Kidney tubule cell (primary cell): ENCODE measurements around the gene PHC3.
"Not testable (repeated sequence)": the region's sequence is repeated elsewhere in the genome, so short reads cannot be mapped to it uniquely, and the experiment has no call there.

Experiments used
- DNase-seq: peaks from one replicate; pipeline ENCODE4 v3.0.0-alpha.2; 2018; ENCODE audit warnings: low spot score

The PHC3 gene

DNA sequence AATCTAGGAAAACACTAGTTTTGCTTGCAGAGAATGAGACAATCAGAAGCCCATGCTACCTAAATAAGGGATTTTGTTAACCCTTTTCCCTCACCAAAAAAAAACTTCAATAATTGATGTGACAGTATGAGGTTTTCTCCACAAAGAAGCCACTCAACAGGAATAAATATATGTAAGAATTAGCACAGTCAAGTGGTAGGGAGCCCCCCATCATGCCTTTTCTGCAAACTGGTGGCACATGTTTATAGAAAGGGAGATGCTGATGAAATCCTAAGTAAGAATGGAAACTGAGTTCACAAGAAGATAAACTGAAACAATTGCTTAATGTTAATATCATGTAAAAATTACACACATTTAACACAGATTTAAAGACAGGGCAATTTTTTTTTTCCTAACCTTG is 51.0 kb downstream of the PHC3 start:
- no peak for DNase-seq

DNA sequence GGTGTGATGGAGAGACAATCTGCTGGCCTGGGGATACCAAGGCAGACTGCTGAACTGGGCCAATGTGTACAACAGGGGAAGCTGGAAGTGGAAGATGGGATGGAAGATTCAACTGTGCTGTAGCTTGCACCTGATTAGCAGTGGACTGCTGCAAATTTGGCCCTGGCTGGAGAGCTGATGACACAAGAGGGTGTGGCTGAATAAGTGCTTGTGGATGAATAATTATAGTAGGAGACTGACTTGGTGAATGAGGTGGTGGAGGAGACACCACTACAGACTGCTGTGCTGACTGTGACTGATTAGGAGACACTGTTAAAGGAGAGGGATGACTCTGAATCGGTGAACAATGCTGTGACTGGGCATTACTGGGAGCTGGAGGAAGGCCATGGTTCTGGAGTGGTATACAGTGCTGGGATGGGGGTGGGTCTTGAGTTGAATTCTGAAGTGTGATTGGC is 52.5 kb downstream of the PHC3 start:
- DNase-seq, result peak; percentile 53

DNA sequence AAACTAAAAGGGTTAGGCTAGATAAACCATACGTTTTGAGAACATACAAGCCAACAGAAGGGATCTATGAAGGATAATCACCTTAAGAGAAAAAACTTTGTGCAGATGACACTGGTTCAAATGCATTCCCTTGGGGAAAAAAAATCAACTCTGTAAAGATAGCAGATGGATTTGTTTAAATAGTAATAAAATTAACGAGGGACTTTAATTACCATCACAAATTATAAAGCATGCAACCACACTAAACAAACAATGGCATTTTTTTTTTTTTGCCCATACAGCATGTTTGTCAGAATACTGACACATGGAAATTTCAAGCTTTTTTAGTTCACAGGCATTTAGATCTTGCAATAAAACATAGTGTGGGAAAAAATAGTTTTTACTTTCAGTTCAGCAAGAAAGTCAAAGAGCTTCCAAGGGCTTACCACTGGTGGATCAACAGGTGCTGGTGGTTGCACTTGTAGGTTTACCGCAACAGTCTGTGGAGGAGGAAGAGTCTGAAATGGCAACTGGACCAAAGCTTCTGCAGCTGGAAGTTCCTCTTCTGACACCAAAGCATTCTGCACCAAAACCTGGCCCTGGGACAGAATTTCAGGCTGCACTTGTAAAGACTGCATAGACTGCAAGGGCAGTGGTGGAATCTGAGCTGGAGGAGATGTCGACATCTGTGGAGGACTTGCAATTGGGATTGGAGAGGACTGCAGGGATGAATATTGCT is 53.1 kb downstream of the PHC3 start:
- DNase-seq, result no peak

DNA sequence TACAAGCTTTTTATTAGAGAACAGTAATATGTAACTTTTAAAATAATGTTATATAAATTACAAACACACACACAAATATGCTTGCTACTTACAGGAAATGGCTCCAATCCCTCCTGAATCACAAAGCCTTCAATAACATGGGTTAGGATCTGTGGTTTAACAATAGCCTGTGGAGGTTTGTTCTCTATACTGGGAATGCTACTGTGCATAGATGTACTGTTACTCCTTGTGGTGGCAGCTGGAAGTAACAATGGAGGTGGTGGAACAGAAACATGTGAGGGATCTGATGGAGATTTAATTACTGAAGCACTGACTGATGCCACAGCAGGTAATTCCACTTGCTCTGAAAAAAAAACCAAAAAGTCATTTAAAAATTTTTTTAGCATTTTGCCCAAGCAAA is 64.4 kb downstream of the PHC3 start:
- peak; percentile 10 for DNase-seq

DNA sequence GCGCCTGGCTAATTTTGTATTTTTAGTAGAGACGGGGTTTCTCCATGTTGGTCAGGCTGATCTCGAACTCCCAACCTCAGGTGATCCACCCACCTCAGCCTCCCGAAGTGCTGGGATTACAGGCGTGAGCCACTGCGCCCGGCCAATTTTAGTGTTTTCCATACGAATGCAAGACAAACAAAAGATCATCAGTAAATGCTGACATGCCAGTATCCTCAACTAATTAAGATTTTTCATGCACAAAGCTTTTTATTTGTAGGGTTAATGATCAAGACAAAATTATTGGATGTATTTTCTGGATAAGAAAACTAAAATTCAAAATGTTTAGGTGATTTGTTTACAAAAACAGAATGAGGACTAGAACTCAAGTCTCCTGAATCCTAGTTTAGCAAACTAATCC is 67.4 kb downstream of the PHC3 start:
- DNase-seq, result not testable (repeated sequence)

DNA sequence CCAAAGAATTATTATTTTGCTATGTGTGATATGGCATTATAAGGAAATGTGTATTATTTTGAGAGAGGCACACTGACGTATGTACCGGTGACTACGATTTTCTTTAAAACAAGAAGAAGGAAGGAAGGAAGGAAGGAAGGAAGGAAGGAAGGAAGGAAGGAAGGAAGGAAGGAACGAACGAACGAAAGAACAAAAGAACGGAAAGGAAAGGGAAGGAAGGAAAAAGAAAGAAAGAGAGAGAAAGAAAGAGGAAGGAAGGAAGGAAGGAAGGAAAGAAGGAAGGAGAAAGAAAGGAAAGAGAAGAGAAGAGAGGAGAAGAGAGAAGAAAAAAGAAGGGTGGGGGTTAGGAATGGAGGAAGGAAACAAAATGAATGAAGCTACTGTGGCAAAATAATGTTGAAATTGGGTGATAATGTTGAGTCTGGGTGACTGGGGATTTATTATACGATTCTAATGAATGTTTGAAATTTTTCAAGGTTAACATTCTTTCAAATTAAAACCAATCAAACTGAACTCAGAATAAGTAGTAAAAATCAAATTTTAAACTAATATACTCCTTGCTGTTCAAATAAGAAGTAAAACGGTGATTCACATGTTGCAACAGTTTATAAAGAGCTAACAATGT is 70.3 kb downstream of the PHC3 start:
- DNase-seq, result no peak

DNA sequence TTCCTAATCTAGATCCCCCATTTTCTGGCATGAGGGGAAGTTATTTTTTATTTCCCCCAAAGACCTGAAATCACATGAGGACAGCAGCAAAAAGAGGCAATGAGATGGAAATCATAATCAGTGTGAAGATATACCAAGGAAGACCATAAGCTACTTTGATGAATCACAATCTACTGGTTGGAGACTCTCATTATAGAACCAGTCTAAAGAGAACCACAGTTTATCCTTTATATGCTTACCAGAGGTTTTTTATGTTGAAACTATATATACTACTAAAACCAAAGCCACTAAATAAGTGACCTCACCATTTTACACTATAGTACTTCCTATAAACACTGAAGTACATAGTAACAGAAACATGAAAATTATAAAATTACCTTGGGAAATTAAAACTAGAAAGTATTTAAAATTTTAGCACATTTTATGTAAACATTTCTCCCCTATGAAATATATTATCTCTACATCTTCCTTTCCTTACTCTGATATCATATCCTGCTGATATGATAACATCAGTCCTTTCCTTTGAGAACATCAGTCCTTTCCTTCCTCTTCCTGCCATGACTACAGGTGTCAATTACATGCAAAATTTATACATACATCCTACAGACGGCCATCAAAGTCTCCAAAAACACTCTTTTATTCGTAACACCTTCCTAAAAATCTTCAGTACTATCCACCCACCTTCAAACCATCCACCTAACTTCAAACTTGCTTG is 71.8 kb downstream of the PHC3 start:
- DNase-seq, result no peak

DNA sequence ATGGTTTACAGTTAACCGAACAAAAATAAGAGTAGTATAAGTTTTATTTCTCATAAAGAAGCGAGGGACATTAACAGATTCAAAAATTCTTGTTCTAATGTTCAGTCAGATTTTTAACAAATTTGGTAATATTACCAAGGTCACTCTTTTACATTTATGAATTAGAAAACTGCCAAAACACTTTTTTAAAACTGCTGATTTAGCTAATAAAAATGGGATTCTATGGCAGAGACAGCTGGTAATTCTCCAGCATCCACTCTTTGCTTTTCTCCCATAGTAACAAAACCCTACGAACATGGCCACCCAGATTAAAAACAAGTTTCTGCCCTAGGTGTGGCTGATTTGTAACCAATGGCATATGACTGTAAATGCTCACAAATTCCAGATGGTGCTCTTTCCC is 72.6 kb downstream of the PHC3 start:
- no peak for DNase-seq

DNA sequence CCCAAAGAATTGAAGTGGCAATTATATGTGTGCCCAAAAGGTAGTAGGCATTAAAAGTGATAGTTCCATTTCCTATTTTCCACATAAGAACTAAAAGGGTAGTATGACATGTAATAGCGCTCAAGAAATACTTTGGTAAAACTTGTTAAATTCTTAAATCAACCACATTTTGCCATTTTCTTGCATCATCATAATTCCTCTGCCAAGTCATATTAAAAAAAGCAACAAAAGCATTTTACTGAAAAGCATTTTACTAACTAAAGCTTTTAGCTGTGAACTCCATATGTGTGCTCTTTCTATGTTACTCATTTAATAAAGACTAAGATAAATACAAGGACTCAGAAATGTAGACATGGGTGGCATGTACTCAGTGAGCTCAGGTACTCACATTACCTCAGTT is 73.6 kb downstream of the PHC3 start:
- no peak for DNase-seq

DNA sequence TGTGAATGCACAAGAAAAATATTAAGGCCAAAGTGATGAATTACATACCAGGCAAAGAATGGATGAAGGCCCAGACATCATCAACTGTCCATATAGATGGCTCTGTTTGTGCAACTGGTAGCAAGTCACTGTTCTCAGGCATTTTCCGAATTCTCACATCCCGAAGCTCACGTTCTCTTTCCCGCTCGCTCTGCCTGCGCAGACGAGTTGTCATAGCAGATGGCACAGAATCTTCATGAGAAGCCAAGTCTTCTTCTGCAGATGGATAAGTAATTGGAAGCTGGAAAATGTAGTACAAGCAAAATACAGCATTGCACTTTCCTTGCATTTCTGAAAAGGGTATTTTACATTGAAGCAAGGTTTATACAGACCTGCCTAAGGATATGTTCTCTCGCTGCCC is 79.1 kb downstream of the PHC3 start:
- DNase-seq, result no peak

DNA sequence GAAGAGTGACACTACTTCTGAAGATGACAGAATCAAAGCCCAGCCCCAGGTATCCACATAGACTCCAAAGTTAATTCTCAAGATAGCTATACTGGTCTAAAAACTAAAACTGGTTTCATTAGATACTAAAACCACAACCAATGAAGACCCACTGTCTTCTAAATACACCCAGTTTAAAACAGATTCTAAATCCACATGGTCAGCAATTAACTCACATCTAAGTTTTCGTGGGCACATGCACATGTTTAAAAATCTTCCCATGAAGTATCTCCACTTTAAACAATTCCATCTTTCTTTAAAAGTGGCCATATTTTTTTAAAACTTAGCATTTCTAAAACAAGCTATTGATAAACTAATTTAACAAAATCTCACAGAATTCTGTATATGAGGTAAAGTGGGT is 80.6 kb downstream of the PHC3 start:
- DNase-seq, result no peak

DNA sequence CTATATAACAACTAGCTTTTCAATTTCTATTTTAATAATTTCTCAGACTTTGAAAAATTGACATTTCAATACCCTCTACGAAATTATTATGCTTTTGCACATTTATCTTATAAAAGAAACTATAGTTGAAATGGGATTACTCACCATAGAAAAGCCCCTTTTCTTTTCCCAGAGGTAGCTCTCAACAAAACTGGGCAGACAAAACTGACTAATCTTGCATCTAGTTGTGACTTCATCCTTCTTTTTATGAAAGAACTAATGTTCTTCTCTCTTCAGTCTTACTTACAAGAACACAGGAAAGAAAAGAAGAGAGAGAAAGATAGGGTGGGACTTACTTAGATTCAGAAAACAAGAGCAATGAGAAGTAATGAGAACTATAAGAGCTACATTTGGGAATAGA is 82.8 kb downstream of the PHC3 start:
- DNase-seq, result peak; percentile 30

DNA sequence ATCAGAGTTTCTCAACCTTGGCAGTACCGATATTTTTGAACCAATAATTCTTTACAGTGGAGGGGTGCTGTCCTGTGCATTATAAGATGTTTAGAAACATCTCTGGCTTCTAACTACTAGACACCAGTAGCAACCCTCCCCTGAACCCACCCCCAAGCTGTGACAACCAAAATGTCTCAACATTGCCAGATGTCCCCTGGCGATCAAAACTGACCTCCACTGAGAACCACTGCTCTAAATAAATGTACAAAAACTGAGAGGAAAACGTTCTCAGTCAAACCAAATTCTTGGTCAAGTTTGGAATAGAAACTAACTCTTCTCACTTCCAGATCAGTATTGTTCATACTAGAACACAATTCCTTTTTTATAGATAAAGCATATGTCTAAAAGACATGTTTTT is 85.2 kb downstream of the PHC3 start:
- DNase-seq, result no peak

DNA sequence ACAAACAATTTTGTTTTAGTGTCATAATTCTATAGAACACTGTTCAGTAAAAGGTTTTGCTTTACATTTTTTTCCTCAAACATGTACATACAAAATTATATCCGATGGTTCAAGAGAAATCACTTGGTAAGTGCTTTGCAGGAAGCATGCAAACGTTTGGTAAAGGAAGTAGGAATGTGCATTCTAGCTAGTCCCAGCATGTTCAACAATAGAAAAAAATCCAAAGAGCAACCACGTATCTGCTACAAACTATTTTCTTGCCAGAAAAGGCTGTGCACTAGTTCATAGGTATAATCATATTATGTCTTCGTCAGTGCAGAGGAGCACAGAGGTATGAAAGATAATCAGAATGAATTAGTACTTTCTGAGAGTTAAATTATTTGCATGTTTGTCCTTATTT is 85.8 kb downstream of the PHC3 start:
- DNase-seq, result no peak

DNA sequence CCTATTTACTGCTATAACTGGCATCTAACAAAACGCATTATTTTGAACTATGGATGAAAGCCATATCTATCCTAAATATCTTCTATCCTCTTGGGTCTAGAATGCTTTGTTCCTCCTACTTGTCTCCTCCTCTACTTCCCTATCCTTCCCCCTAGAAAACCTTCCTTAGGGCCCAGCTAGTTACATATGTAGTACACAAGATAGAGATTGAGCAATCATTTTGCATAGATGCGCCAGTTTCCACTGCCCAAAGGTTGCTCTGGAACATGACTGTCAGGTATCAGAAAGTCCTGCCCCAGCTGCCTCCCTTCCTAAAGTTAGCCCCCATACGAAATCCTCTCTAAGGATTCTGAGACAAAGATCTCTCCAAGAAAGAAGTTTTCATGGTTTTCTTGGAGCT is 88.6 kb downstream of the PHC3 start:
- DNase-seq, result no peak

DNA sequence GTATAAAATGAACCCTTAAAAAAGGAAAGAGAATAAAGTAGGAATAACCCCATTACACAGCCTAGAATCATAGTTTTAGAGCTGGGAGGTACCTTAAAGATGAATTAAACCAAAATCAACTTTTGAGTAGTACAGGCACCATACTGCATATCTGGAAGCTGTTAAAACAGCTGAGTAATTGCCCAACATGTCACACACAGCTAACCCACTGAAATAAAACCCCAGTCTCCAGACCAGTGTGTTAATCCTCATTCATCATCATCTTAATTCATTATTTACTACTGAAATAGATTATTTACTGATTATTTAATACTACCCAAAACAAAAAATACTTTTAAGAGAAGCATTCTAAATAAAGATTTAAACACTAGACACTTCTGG is 90.9 kb downstream of the PHC3 start:
- DNase-seq, result no peak

DNA sequence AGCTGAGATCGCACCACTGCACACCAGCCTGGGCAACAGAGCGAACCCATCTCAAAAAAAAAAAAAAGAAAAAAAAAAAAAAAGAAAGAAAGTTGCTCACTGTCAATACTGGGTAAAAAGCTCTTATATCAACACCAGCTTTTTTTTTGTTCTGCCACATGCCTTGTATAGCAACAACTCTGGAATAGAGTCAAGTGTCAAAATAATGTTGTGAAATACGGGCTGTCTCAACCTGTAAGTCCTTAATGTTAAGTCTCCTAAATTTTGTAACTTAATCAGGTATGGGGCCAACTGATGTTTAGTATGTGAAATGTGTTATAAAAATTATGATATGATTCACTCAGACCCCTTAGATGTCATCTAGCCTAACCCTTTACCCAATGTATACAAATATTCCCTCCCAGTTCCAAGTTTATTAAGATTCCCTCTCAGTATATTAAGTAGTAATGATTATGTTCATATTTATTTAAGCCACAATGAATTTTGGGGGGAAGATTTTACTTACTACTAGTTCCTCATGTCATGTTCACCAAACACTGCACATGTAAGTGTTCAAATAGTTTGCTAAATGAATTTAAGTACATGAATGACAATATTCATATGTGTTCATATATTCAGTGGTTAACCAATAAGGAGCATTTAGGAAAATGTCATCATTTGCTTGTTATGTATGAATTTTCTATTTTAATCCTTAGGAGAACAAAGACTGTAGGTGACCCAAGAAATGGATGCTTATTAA is 91.5 kb downstream of the PHC3 start:
- DNase-seq, result no peak

DNA sequence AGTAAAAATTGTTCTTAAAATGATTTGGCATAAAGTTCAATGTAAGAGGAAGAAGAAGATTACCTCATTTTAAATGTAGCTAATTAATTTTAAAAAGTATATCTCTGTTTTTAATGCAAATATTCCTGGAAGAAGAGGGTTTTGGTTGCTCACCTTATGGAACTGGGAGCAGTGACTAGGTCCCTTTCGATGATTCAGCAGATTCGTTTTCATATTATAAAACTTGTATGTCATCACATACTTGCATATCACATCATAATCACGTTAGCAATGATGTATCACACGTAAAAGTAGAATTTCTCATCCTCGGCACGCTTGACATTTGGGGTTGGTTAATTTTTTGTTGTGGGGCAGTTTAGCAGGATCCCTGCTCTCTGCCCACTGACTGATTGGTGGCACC is 96.1 kb downstream of the PHC3 start:
- no peak for DNase-seq

DNA sequence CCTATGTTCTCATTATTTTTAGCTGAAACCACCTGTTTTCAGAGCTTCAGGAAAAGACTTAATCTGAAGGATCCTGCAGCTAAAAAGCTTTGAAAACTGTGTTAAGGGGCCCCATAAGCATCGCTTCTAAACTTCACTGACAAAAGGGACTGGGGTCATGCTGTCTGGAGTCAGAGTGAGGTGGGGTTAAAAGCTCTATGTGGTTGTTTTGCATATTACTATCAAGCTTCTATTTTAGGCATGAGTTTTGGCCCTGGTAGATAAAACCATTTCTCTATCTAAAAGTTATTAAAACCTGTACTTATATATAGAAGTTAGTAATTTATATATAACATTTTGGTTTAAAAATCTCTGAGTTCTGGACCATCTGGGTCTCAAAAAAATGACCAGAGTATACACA is 98.2 kb downstream of the PHC3 start:
- DNase-seq, result no peak

DNA sequence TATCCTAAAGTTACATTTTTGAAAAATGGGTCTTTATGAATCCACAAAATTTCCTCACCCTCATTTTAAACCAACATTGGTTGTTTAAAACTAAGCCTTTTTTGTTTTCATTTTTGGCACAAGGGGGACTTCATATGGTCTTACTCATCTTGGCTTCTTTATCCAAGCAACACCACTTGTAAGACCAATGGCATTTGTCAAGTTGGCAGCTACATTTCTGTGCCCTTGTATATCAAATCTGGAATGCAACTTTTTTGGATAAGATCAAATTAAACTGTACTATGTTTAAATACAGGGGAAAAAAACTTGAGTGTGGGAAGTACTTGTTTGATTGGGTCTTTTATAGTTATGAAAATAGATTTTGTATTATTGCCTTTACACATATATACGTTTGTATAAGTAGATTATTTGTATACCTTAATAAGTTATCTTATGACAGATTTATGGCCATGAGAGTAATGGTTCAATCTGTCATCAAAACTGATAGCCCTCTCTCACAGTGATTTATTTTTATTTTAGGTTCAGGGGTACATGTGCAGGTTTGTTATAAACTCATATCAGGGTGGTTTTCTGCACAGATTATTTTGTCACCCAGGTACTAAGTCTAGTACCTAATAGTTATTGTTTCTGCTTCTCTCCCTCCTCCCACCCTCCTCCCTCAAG is 100.3 kb downstream of the PHC3 start:
- no peak for DNase-seq

DNA sequence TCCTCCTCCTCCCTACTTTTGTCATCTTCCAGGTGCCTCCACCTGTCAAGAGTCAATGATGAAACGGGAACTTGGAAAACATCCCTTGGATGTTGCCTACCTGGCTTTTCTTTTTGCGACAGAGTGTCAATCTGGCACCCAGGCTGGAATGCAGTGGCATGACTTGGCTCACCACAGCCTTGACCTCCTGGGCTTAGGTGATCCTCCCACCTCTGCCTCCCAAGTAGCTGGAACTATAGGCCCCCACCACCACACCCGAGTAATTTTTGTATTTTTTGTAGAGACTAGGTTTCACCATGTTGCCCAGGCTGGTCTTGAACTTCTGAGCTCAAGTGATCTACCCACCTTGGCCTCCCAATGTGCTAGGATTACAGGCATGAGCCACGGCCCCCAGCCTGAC is 100.9 kb downstream of the PHC3 start:
- DNase-seq, result peak; percentile 31

DNA sequence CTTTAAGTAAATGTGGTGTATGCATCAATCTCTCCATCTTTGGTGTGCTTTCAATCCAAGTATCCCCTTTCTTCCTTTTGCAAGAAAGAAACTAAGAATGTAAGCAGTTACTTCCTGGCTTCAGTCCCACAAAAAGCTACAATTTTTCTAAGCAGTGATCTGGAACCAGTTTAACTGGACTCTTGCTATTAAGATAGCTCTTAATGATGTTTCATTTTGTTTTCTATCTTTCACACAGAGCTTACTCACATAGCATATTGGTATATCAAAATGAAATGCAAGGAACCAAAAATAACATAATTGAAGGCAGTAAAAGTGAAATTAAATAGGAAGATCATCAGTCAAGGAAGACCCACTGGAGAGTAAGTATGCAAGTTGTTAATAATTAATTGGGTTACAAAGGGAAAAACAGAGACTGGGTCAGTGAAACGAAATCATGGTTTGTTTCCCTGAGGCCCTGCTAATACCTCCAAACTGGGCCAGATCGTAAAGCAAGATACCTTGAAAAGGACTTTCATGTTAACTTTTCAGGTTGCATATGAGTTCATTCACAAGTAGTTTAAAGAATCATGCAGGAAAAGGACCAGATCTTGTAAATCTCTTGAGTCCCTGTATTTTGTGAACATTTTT is 101.9 kb downstream of the PHC3 start:
- peak; percentile 64 for DNase-seq
